ENCODE data around the gene CARD6. TPM values are rescaled to one million over a fixed set of nuclear protein-coding genes. Genes with fewer than 3 reads are reported as not detected.
"Not testable (repeated sequence)": the region's sequence is repeated elsewhere in the genome, so short reads cannot be mapped to it uniquely, and the experiment has no call there.

Gene CARD6, protein sequence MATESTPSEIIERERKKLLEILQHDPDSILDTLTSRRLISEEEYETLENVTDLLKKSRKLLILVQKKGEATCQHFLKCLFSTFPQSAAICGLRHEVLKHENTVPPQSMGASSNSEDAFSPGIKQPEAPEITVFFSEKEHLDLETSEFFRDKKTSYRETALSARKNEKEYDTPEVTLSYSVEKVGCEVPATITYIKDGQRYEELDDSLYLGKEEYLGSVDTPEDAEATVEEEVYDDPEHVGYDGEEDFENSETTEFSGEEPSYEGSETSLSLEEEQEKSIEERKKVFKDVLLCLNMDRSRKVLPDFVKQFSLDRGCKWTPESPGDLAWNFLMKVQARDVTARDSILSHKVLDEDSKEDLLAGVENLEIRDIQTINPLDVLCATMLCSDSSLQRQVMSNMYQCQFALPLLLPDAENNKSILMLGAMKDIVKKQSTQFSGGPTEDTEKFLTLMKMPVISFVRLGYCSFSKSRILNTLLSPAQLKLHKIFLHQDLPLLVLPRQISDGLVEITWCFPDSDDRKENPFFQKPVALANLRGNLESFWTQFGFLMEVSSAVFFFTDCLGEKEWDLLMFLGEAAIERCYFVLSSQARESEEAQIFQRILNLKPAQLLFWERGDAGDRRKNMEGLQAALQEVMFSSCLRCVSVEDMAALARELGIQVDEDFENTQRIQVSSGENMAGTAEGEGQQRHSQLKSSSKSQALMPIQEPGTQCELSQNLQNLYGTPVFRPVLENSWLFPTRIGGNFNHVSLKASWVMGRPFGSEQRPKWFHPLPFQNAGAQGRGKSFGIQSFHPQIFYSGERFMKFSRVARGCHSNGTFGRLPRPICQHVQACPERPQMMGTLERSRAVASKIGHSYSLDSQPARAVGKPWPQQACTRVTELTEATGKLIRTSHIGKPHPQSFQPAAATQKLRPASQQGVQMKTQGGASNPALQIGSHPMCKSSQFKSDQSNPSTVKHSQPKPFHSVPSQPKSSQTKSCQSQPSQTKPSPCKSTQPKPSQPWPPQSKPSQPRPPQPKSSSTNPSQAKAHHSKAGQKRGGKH
- total RNA-seq (2014; rRNA removed; shearing (Covaris generic)): 2.5 and 4.3 TPM in 2 replicates

DNA sequence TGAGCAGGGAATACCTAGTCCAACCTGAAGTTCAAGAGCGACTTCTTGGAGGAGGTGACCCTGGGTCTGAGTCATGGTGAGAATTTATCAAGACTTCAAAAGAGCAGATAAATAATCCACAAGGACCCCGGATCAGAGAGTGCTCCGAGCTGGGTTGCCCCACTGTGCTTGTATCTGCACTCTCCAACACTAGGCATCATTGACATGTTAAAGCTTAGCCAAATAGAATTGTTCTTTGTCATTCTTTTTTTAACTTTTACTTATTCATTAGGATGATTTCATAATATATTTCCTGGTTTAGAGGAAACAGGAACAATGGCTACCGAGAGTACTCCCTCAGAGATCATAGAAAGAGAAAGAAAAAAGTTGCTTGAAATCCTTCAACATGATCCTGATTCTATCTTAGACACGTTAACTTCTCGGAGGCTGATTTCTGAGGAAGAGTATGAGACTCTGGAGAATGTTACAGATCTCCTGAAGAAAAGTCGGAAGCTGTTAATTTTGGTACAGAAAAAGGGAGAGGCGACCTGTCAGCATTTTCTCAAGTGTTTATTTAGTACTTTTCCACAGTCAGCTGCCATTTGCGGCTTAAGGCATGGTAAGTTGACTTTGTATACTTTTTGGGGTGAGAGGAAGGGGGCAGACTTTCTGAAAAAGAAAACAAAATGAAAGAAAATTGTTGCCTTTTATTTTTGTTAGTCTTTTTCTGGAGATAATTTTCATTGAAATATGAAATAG lies at the start of gene CARD6:
TSS of gene CARD6 (plus strand) at position 300 of the 738 bp plus-strand sequence. CDS start at position 316, 16 bp downstream.
- DNase-seq (ENCODE audit: low read depth): peak; percentile 51

DNA sequence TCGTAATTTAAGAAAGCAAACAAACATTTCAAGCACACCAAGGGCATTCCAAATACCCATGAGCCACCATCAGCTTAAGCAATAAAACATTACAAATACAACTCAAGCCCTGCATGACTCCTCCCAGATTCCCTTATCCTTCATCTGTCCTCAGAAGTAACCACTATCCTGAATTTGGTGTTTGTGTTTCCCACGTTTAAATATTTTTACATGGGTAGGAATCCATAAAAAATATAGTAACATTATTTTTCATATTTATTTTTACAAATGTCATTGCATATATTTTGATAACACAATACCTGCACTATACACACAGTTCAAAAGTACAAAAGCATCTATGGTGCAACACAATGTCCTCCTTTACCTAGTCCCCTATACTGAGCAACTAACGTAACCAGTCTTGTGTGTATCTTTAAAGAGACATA lies 49.4 kb upstream of the CARD6 start:
- no peak for DNase-seq (ENCODE audit: low read depth)

DNA sequence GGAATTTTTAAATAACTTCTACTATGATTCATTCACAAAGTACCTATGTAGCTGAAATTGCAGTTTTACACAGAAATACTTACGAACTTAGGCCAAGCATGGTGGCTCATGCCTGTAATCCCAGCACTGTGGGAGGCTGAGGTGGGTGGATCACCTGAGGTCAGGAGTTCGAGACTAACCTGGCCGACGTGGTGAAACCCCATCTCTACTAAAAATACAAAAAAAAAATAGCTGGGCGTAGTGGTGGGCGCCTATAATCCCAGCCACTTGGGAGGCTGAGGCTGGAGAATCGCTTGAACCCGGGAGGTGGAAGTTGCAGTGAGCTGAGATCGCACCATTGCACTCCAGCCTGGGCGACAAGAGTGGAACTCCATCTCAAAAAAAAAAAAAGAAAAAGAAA lies 48.5 kb upstream of the CARD6 start:
- not testable (repeated sequence) for DNase-seq (ENCODE audit: low read depth)

DNA sequence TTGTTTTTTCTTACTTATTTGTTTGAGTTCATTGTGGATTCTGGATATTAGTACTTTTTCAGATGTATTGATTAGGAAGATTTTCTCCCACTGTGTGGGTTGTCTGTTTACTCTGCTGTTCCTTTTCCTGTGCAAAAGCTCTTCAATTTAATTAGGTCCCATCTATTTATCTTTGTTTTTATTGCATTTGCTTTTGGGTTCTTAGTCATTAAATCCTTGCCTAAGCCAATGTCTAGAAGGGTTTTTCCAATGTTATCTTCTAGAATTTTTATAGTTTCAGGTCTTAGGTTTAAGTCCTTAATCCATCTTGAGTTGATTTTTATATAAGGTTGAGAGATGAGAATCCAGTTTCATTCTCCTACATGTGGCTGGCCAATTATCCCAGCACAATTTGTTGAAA lies 46.8 kb upstream of the CARD6 start:
- DNase-seq (ENCODE audit: low read depth): not testable (repeated sequence)

DNA sequence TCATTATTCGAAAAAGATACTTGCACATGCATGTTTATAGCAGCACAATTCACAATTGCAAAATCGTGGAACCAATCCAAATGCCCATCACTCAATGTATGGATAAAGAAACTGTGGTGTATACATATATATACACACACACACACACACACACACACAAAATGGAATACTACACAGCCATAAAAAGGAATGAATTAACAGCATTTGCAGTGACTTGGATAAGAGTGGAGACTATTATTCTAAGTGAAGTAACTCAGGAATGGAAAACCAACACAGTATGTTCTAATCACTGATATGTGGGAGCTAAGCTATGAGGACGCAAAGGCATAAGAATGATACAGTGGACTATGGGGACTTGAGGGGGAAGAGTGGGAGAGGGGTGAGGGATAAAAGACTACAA lies 46.3 kb upstream of the CARD6 start:
- not testable (repeated sequence) for DNase-seq (ENCODE audit: low read depth)

DNA sequence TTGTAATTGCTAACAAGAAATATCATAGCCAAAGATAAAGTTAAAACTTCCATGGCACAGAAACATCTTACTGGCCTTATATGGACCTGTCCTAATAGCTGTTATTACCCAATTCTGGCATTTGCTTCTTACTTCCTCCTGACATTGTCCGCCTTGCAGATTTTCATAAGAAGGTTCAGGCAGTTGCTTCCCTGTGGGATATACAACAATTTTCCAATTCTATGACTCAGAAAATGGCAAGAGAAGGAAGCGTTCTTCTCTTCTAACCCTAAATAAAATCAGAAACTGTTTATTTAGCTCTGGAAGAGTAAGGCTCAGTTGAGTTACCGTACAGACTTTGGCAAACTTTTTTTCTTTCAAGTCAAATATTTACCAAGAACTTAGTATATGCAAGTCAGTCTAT lies 44.7 kb upstream of the CARD6 start:
- peak; percentile 16 for DNase-seq (ENCODE audit: low read depth)

DNA sequence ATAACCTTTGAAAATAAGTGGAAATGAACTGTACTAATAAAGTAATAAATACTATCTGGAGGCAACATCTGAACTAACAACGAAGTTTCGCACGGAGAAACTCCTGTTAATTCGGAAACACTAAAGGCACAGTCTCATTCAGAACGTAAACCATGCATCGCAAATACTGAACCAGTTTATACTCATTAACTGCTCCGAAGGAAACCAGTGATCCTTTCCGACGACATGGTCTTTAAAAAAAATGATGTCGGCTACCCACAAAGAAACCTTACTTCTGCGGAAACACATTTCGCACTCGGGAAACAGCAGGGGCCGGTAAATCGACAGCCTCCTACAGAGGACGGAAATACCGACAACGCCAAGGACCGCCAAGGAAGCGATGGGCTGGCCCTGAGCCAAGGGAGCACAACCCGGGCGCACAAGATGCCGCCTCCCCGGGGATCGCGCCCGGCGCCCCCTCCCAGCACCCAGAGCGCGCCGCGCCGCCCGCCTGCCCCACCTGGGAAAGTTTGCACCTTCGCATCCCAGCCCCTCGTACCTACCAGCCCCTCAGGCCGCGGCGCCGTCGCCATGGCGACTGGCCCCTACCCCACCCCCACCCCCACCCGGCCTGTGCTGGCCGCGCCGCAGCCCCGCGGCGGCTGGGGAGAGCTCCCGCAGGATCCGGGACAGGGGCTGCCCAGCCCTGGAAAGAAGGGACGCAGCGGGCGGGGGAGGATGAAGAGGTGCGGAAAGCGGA lies 43.7 kb upstream of the CARD6 start:
- peak; percentile 68 for DNase-seq (ENCODE audit: low read depth)

DNA sequence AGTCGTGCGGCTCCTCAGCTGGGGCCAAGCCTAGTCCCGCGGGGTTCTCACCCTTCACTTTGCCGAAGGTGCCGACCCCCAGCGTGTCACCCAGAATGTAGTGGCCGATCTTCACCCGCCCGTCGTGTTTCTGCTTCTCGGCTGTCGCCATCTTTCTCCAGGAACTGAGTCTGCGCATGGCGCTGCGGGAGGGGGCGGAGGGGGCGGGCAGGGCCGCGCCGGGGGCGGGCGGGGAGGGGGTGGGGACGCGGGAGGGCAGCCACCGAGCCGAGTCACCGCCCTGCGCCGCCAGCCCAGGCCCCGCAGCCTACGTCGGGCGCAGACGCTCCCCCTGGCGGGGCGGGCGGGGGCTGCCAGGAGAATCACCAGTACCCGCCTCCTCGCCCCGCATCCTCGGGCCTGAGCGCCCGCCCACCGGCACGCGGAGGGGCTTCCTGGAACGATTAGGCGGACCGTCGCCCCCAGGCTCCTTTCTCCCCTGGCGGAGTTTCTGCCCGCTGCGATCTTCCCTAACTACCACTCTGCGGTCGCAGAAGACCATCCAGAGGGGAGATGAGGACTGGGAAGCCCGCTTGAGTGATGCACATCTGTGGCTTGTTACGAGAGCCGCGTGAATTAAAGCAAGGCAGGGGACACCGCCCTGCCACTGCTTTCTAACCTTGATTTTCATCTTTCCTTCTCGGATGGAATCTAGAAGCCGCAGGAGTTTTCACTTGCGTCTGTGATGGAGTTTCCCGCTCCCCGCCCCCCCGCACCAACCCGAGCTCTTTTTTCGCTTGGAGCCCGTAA lies 43.0 kb upstream of the CARD6 start, which contains the start of gene PRKAA1:
TSS of gene PRKAA1 (minus strand) at position 363 of the 789 bp plus-strand sequence. CDS start at position 178, 185 bp downstream.
- DNase-seq (ENCODE audit: low read depth): peak; percentile 84

DNA sequence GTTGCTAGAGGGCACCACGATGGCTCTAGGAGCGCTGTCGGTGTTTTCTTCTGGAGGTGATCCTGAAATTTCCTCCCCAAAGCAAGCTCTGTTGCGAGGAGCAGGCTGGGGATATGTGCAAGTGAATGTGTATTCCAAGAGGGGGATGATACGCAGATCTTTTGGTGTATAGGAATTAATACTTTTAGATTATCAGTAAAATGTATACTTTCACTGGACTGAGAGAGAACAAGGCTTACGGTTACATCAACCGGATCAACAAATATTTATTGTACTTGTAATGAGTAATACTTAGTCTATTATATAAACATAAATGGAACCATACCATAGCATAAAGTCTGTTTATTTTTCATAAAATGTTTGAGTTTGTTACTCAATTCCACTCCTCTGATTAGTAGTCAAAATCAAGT lies 42.4 kb upstream of the CARD6 start:
- no peak for DNase-seq (ENCODE audit: low read depth)

DNA sequence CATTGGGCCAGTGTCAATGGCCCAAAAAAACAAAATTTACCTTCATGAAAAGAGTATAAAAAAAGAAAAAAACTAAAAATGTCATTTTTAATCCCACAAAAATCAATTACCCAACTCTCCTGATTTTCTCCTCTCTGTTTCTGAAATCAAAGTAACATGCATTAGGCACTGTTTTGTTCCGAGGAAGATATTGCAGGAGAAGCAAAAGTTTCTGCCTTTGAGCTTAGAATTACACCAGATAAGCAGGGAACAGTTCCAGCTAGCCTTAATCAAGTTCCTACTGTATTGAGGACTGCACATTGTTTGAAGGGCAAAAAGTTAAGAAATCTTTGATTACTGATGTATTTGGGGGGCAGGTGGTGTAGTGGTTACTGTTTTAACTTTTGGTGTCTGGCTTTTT lies 41.9 kb upstream of the CARD6 start:
- DNase-seq (ENCODE audit: low read depth): peak; percentile 15

DNA sequence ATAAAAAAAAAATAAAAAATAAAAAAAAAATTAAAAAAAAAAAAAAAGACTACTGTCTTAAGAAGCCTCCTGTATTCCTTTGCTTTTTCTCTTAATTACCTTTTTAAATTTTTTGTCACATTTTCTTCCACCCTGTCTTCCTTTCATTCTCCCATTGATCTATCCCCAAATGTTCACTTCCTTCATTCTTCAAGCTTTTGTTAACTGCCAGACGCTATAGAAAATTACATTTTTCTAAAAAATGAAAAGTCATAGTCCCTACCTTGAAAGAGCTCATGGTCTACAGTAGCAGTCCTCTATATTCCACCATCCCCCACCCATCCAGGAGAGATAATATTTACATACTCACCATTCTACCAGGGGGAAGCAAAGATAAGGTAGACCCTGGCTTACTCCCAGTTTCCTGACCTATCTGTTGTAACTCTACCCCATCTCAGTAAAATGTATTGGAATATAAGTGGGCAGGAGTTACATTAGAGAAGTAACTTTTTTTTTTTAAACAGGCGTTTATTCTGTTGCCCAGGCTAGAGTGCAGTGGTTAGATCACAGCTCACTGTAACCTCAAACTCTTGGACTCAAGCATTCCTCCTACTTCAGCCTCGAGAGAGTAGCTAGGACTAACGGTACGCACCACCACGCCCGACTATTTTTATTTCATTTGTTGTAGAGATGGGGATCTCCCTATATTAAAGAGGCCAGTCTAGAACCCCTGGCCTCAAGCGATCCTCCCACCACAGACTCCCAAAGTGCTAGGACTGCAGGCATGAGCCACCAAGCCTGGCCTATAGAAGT lies 39.2 kb upstream of the CARD6 start:
- no peak for DNase-seq (ENCODE audit: low read depth)

DNA sequence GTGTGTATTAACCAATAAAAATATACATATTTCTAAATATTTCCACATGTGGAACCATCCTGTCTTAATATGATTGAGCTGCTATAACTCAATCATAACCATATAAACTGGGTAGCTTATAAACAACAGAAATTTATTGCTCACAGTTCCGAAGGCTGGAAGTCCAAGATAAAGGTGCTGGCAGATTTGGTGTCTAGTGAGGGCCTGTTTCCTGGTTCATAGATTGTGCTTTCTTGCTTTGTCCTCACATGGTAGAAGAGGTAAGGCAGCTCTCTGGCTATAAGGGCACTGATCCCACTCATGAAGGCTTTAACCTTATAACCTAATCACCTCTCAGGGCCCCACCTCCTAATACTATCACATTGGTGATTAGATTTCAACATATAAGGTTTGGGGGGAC lies 29.0 kb upstream of the CARD6 start:
- DNase-seq (ENCODE audit: low read depth): no peak

DNA sequence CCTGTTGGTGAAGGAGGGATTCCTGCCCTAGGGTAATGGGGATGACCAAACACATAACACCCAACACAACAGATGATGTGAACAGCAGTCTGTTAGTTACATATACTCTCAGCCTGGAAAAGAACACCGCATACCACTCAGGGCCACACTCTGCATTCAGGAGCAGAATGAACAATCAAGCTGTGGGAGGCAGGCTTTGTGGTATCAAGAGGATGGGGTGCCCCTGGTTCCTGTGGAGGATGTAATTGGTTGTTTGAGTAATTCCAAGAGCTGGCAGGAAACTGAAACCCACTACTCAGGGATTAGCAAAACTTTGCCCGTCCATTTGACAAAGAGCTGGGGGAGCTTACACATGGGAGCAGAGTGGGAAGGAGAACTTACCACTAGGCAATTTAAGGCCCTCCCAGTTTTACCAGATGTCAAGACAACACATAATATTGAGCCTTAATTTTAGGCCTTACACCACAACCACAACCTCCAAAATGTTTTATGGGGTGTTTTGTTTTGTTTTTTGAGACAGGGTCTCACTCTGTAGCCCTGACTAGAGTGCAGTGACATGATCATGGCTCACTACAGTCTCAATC lies 27.4 kb upstream of the CARD6 start:
- no peak for DNase-seq (ENCODE audit: low read depth)

DNA sequence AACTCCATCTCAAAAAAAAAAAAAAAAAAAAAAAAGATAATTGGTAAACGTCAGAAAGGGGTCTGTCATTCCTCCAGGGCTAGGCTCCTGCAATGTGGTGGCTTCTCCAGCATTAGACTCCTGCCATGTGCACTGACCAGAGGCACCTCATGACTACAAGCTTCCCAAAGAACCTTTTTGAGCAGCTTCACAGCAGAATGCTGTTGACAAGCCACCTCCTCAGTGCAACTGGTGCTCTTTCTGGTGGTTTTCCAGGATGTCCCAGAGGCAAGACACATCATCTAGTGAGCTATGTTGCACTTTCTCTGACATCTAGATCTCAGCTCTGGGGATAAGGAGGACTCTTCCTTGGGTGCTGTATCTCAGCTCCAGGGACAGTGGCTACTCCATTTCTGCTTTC lies 17.7 kb upstream of the CARD6 start:
- DNase-seq (ENCODE audit: low read depth): no peak

DNA sequence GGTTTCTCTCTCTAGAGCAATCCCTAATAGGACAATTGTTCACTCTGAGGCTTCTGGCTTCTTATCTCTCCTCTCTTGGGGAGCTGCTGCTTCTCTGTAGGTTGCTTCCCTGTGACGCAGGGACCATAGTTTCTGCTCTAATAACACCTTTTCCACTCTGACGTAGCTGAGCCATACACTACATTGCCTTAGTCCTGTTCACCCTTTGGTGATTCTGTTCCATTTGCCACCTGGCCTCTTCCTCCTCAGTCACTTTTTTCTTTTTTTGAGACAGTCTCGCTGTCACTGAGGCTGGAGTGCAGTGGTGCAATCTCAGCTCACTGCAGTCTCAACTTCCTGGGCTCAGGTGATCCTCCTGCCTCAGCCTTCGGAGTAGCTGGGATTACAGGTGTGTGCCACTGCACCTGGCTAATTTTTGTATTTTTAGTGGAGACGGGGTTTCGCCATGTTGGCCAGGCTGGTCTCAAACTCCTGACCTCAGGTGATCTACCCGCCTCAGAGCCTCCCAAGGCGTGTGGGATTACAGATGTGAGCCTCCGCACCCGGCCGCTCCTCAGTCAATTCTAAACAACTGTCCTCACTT lies 15.6 kb upstream of the CARD6 start:
- DNase-seq (ENCODE audit: low read depth): not testable (repeated sequence)

DNA sequence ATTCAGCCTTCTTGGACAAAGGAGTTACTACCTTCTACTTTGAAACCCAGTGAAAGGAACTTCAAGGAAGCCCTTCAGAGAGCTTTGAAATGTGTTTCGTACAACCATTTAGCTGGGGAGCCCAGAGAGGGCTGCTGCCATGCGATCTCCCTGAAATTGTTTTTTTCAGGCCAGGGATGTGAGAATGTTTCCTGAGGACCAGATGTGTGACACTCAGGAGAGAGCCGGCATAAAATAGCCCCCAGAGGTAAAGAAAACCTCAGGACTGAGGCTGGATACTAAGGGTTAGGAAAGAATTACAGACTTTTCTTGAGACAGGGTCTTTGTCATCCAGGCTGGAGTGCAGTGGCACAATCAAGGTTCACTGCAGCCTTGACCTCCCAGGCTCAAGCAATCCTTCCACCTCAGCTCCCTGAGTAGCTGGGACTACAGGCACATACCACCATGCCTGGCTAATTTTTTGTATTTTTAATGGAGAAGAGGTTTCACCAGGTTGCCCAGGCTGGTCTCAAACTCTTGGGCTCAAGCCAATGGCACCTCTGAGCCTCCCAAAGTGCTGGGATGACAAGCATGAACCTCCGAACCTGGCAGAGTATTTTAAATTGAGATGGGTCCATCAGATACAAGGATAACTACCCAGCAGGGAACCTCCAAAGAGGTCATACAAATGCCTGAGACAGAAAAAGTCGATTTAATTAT lies 14.5 kb upstream of the CARD6 start:
- no peak for DNase-seq (ENCODE audit: low read depth)

DNA sequence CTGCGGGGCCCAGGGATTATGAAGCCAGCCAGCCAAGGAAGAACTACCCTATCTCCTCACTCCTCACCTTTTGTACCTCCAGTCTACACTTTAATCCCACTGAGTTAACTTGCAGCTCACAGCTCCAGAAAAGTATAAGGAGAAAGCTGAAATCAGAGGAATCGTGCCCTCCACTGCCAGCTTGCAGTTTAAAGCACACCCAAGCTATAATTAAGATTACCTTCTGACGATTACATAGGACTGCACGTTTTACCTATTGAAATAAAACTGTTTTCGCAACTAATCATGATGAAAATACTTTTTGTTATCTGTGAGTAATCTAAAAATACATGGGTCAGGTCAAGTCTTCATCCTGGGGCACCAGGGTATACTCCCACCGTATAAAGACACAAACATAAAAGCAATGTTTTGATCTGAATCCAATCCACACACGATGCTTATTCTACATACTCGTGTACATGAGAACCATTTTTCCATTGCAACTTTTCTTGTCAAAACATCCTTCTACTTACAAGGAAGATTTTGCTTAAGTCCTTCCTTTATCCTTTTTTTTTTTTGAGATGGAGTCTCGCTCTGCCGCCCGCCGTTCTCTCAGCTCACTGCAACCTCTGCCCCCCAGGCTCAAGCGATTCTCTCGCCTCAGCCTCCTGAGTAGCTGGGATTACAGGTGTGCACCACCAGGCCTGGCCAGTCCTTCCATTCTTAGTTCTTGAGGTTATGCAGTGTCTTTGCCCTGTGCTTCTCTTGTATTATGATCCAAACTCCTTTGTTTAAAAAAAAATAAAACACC lies 13.8 kb upstream of the CARD6 start:
- no peak for DNase-seq (ENCODE audit: low read depth)

All from RPMI7951 (cell line).